ENCODE data around the gene HADHA. TPM values are rescaled to one million over a fixed set of nuclear protein-coding genes. Genes with fewer than 3 reads are reported as not detected.
"Not testable (repeated sequence)": the region's sequence is repeated elsewhere in the genome, so short reads cannot be mapped to it uniquely, and the experiment has no call there.

The HADHA gene
- total RNA-seq, 2 donors from 2014 or later: 80.4 to 108 TPM

DNA sequence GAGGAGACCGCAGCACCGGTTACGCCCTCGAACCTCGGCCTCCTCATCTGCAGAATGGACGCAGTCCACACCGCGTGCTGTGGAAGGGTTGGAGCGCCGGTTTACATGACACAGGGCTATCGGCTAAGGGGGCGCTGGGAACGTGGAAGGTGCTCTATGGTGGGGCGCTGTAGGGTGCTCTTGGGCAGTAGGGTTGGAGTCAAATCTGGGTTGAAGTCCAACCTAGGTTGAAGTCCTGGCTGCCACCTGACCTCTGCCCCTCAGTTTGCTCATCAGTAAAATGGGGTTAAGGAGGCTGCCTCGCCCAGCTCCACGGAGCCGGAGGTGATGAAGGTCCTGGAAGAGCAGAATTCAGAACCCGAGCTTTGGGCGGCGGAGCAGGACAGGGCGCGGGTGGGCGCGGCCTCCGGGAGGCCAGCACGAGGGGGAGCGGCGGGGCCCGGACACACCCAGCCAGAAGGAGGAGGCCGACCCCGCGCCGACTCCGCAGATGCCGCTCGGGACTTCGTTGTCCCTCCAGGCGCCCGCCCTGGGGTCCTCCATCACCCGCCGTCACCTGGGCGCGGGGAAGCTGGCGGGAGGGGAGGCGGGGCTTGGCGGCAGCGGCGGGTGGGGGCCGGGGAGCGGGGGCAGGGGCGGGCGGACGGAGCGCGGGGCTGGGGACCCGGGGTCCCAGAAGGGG, 72.1 kb downstream of the HADHA start:
- no peak overlapping the region for H3K27ac Mint-ChIP-seq
- no peak for ATAC-seq
- peak overlapping the region; percentile 75 for H3K4me3 Mint-ChIP-seq
- peaks cover 6% of the 10 kb centered on the region for H3K36me3 Mint-ChIP-seq
- DNase-seq (ENCODE audit: low spot score): no peak
- H3K27me3 Mint-ChIP-seq: peaks cover 32 to 33% of the 10 kb centered on the region in 2 donors
- no peaks in the 10 kb centered on the region for H3K9me3 Mint-ChIP-seq
- peaks cover 19 to 21% of the 10 kb centered on the region in 2 donors for H3K4me1 Mint-ChIP-seq (ENCODE audit: low read depth in 2 of 2)

DNA sequence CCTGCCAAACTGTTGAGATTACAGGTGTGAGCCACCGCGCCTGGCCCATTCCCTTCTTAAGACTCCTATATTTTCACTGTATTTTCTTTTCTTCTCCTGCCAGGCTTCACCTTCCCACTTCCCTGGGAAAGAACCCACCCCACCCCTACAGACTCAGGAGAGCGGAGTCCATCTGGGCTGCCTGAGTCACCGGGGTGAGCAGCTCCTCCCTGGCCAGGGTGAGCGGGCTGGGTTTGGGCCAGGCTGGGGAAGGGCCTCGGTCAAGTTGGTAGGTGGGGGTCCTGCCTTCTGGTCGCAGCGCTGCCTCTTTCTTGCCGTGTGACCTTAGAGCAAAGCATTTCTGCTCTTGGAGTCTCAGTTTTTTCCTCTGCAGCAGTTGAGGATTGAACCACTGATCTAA, 73.6 kb downstream of the HADHA start:
- peak; percentile 23 for DNase-seq (ENCODE audit: low spot score)
- no peak overlapping the region for H3K4me3 Mint-ChIP-seq
- no peaks in the 10 kb centered on the region for H3K9me3 Mint-ChIP-seq
- ATAC-seq: no peak
- no peak overlapping the region for H3K27ac Mint-ChIP-seq
- peaks cover 28 to 33% of the 10 kb centered on the region in 2 donors for H3K27me3 Mint-ChIP-seq
- peaks cover 19 to 21% of the 10 kb centered on the region in 2 donors for H3K4me1 Mint-ChIP-seq (ENCODE audit: low read depth in 2 of 2)
- H3K36me3 Mint-ChIP-seq: peaks cover 6% of the 10 kb centered on the region

DNA sequence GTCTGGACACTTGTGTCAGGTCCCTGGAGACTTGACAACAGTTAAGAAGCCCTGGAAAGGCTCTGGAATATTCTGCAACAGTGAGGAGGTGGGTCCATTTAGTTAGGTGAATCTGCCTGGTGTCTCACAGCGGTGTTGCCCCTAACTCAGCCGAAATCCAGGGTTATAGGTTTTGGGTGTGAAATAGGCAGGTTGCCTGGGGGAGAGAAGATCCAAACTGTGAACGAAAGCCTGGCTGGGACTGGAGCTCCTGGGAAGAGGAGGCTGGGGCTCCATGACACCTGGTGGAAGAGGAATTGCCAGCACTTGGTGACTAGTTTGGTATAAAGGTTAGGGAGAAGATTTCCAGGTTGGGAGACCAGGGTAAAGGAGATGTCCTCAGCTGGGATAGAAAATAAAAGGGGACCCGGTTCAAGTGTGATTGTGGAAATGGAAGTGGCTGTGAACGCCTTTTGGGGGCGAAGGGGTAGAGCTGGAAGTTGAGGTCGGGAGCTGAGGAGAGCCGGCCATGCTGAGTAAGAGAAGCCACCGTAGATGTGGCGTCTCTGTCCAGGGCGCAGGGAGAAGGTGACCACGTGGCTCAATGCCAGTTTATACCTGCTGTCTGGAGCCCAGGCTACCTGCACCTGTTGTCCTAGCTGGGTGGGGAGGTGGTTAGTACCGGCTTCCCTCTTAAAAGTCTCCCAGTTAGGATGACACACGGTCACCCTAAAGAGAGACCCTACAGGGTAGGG, 74.6 kb downstream of the HADHA start:
- Mint-ChIP-seq H3K36me3 (peaks cover 6% of the 10 kb centered on the region), H3K27ac (no peak overlapping the region), H3K9me3 (no peaks in the 10 kb centered on the region), H3K4me1 (ENCODE audit: low read depth in 2 of 2) (peaks cover 17 to 19% of the 10 kb centered on the region in 2 donors), H3K27me3 (peaks cover 23 to 31% of the 10 kb centered on the region in 2 donors), H3K4me3 (no peak overlapping the region)
- peak; percentile 40 for DNase-seq (ENCODE audit: low spot score)
- no peak for ATAC-seq

DNA sequence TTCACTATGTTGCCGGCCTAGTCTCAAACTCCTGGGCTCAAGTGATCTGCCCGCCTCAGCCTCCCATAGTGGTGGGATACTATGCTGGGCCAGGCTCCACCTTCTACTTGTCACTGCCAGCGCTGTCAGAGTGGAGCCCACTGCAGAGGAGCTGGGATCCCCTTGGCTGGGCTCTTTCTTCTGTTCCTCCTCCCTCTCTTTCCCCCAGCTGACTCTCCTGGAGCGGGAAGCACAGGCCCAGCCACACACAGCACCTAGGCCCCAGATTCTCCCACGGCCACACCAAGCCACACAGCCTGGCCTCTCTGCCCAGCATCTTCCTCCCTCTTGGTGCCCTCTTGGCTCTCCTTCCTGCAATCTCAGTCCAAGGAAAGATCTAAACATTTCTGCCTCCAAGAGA, 75.2 kb downstream of the HADHA start:
- Mint-ChIP-seq H3K4me3 (no peak overlapping the region), H3K27ac (no peak overlapping the region), H3K27me3 (peaks cover 17 to 24% of the 10 kb centered on the region in 2 donors), H3K9me3 (no peaks in the 10 kb centered on the region), H3K36me3 (peaks cover 6% of the 10 kb centered on the region), H3K4me1 (ENCODE audit: low read depth in 2 of 2) (peaks cover 11 to 13% of the 10 kb centered on the region in 2 donors)
- no peak for ATAC-seq
- DNase-seq (ENCODE audit: low spot score): no peak

DNA sequence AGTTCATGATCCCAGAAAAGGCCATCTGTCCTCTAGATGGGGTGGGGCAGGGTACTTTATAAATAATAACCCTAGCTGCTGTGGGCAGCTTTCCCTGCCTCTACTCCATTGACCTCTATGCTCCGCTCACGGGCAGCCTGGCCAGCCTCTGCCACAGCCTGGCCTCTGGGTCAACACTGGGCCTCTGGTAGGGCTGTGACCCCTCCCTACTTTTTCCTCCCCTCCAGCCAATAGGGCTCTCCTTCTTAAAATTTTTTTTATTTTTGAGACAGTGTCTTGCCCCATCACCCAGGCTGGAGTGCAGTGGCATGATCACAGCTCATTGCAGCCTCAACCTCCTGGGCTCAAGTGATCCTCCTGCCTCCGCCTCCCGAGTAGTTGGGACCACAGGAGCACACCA, 75.6 kb downstream of the HADHA start:
- peaks cover 16 to 22% of the 10 kb centered on the region in 2 donors for H3K27me3 Mint-ChIP-seq
- ATAC-seq: no peak
- peaks cover 6% of the 10 kb centered on the region for H3K36me3 Mint-ChIP-seq
- no peak overlapping the region for H3K27ac Mint-ChIP-seq
- no peak overlapping the region for H3K4me3 Mint-ChIP-seq
- DNase-seq (ENCODE audit: low spot score): peak; percentile 35
- H3K4me1 Mint-ChIP-seq (ENCODE audit: low read depth in 2 of 2): peaks cover 10 to 11% of the 10 kb centered on the region in 2 donors
- no peaks in the 10 kb centered on the region for H3K9me3 Mint-ChIP-seq

DNA sequence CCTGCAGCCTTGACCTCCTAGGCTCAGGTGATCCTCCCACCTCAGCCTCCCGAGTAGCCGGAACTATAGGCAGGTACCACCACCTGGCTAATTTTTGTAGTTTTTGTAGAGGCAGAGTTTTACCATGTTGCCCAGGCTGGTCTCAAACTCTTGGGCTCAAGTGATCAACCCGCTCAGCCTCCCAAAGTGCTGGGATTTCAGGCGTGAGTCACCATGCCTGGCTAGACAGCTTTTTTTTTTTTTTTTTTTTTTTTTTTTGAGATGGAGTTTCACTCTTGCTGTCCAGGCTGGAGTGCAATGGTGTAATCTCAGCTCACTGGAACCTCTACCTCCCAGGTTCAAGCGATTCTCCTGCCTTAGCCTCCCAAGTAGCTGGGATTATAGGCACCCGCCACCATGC, 77.9 kb downstream of the HADHA start:
- peaks cover 8 to 14% of the 10 kb centered on the region in 2 donors for H3K27me3 Mint-ChIP-seq
- not testable (repeated sequence) for DNase-seq (ENCODE audit: low spot score); H3K4me3 Mint-ChIP-seq; H3K9me3 Mint-ChIP-seq; ATAC-seq; H3K27ac Mint-ChIP-seq; H3K36me3 Mint-ChIP-seq; H3K4me1 Mint-ChIP-seq (ENCODE audit: low read depth in 2 of 2)

DNA sequence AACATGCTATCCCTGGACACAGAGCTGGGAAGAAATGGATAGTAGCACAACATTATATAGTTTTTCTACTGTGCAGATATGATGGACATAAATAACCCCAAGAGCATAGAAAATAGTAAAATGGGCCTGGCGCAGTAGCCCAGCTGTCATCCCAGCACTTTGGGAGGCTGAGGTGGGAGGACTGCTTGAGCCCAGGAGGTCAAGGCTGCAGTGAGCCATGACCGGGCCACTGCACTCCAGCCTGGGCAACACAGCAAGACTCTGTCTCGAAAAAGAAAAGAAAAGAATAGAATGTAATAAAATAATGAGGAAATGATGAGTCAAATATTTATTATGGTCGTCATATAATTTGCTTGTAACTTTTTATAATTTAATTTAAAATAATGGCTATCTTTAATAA, 79.0 kb downstream of the HADHA start:
- Mint-ChIP-seq H3K36me3 (no peaks in the 10 kb centered on the region), H3K27ac (no peak overlapping the region), H3K9me3 (no peaks in the 10 kb centered on the region), H3K4me1 (ENCODE audit: low read depth in 2 of 2) (no peaks in the 10 kb centered on the region), H3K27me3 (peaks cover 6 to 7% of the 10 kb centered on the region in 2 donors), H3K4me3 (no peak overlapping the region)
- ATAC-seq: no peak
- peak; percentile 37 for DNase-seq (ENCODE audit: low spot score)

DNA sequence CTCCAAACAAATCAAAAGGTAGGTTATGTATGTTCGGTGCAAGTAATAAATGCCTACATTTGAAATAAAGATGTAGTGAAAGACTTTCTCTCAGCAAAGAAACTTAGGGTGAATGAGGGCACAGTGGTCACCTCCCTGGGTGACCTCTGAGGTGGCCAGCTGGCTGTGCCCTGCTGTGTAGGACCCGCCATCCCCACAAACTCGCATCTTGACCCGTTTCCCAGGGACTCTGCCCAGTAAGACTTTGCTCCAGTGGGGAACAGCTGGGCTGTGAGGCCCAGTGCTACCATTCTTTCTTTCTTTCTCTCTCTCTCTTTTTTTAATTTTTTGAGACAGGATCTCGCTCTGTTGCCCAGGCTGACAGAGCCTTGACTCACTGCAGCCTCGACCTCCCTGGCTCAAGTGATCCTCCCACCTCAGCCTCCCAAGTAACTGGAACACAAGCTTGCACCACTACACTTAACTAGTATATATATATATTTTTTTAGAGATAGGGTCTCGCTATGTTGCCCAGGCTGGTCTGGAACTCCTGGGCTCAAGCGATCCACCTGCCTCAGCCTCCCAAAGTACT, 79.7 kb downstream of the HADHA start:
- peaks cover 4% of the 10 kb centered on the region in 2 donors for H3K27me3 Mint-ChIP-seq

DNA sequence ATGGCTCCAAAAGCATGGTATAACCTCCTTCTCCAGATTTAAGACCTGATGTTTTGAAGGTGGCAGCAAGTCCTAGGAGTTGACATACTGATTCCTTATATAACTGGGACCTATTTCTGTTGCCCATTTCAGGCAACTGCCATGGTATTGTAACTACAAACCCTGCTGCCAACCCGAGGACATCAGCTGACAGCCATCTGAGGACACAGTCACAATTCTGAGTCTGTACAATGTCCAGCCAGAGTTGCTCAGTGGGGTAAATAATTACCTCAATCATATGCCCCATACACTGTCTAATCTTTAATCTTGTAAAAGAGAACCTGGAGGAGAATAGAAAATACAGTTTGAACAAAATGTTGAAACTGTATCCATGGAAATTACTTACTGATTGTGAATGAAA, 80.2 kb downstream of the HADHA start:
- H3K27me3 Mint-ChIP-seq: peaks cover 0 to under 1% of the 10 kb centered on the region in 2 donors
- DNase-seq (ENCODE audit: low spot score): no peak
- H3K36me3 Mint-ChIP-seq: no peaks in the 10 kb centered on the region
- no peak overlapping the region for H3K27ac Mint-ChIP-seq
- H3K4me1 Mint-ChIP-seq (ENCODE audit: low read depth in 2 of 2): no peaks in the 10 kb centered on the region
- H3K4me3 Mint-ChIP-seq: no peak overlapping the region
- no peak for ATAC-seq
- H3K9me3 Mint-ChIP-seq: no peaks in the 10 kb centered on the region

More for the DNA sequence above, 79.7 kb downstream of the HADHA start:
- Mint-ChIP-seq H3K9me3 (no peaks in the 10 kb centered on the region), H3K4me1 (ENCODE audit: low read depth in 2 of 2) (no peaks in the 10 kb centered on the region), H3K36me3 (no peaks in the 10 kb centered on the region), H3K4me3 (no peak overlapping the region), H3K27ac (no peak overlapping the region)
- DNase-seq (ENCODE audit: low spot score) (peak; percentile 1), ATAC-seq (no peak)

DNA sequence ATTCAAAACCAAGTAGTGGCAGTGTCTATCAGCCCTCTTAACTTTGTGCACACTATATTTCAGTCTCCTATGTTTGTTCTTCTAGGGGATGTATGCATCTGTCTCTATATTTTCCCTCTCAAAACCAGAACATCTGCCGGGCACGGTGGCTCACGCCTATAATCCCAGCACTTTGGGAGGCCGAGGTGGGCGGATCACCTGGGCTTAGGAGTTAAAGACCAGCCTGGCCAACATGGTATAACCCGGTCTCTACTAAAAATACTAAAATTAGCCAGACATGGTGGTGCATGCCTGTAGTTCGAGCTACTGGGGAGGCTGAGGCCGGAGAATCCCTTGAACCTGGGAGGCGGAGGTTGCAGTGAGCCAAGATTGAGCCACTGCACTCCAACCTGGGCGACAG, 81.5 kb downstream of the HADHA start:
- no peak overlapping the region for H3K4me3 Mint-ChIP-seq
- H3K36me3 Mint-ChIP-seq: no peaks in the 10 kb centered on the region
- no peaks in the 10 kb centered on the region for H3K4me1 Mint-ChIP-seq (ENCODE audit: low read depth in 2 of 2)
- DNase-seq (ENCODE audit: low spot score) (no peak), ATAC-seq (no peak)
- no peaks in the 10 kb centered on the region for H3K27me3 Mint-ChIP-seq
- H3K27ac Mint-ChIP-seq: no peak overlapping the region
- no peaks in the 10 kb centered on the region for H3K9me3 Mint-ChIP-seq

DNA sequence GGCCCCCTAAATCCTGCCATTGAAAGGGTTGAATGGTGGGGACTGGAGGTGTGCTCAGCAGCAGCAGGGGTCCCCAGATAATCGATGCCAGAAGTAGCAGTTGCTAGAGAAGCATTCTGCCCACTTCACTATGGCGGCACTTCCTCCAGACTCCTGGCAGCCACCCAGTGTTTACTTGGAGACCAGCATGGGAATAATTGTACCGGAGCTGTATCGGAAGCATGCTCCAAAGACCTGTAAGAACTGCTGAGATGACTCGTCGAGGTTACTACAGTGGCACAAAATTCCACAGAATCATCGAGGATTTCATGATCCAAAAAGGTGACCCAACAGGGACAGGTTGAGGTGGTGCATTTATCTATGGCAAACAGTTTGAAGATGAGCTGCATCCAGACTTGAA, 82.5 kb downstream of the HADHA start:
- Mint-ChIP-seq H3K4me1 (ENCODE audit: low read depth in 2 of 2) (no peaks in the 10 kb centered on the region), H3K27ac (no peak overlapping the region), H3K4me3 (no peak overlapping the region), H3K36me3 (no peaks in the 10 kb centered on the region), H3K27me3 (no peaks in the 10 kb centered on the region), H3K9me3 (no peaks in the 10 kb centered on the region)
- ATAC-seq: no peak
- DNase-seq (ENCODE audit: low spot score): no peak

DNA sequence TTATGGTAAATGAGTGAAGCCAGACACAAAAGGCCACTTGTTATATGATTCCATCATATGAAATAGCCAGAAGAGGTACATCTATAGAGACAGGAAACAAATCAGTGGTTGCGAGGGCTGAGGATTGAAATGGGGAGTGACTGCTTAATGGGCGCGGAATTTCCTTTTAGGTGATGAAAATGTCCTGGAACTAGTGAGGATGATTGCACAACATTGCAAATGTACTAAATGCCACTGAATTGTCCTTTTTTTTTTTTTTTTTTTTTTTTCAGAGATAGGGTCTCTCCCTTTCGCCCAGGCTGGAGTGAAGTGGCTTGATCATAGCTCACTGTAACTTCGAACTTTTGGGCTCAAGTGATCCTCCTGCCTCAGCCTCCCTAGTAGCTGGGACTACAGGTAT, 86.9 kb downstream of the HADHA start:
- ATAC-seq (no peak), DNase-seq (ENCODE audit: low spot score) (no peak)
- H3K27me3 Mint-ChIP-seq: peaks cover 0 to 2% of the 10 kb centered on the region in 2 donors
- no peak overlapping the region for H3K4me3 Mint-ChIP-seq
- H3K4me1 Mint-ChIP-seq (ENCODE audit: low read depth in 2 of 2): no peaks in the 10 kb centered on the region
- H3K27ac Mint-ChIP-seq: no peak overlapping the region
- no peaks in the 10 kb centered on the region for H3K36me3 Mint-ChIP-seq
- H3K9me3 Mint-ChIP-seq: no peaks in the 10 kb centered on the region

DNA sequence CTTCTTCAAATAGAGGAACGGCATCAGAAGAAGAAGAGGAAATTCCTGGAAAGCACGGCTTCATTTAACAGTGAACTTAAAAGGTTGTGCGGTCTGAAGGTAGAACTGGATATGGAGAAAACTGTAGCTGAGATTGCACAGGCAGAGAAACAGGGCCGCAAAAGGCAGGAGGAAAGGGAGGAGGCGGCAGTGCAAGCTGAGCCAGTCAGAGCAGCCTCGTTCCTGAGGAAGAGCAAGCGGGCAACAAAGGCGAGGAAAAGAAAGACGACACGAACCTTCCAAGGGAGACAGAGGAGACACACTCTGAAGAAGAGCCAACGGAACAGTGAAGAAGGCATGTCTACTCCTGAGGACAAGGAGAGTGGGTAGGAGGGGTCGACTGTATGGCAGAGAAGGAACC, 94.2 kb downstream of the HADHA start:
- Mint-ChIP-seq H3K9me3 (no peaks in the 10 kb centered on the region), H3K27ac (no peak overlapping the region), H3K4me1 (ENCODE audit: low read depth in 2 of 2) (peaks cover under 1 to 2% of the 10 kb centered on the region in 2 donors), H3K36me3 (no peaks in the 10 kb centered on the region), H3K27me3 (peaks cover 15 to 16% of the 10 kb centered on the region in 2 donors), H3K4me3 (no peak overlapping the region)
- no peak for ATAC-seq
- no peak for DNase-seq (ENCODE audit: low spot score)

DNA sequence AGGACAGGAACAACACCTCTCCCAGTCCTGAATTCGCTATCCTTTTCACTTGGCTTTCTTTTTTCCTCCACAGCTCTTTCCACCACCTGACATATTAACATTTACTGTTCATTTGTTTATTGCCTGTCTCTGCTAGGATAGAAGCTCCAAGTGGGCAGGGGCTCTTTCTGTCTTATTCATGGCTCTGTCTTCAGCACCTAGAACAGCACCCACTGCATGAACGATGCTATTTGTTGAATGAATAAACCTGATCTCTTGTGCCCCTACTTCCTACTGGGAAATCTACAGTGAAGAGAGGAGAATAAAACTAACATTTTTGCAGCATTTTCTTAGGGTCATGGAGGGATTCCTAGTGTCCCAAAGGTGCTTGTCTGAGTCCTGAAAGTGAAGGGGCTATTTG, 95.9 kb downstream of the HADHA start:
- DNase-seq (ENCODE audit: low spot score) (no peak), ATAC-seq (no peak)
- peaks cover 14 to 16% of the 10 kb centered on the region in 2 donors for H3K27me3 Mint-ChIP-seq
- no peak overlapping the region for H3K4me3 Mint-ChIP-seq
- no peaks in the 10 kb centered on the region for H3K36me3 Mint-ChIP-seq
- H3K9me3 Mint-ChIP-seq: no peaks in the 10 kb centered on the region
- no peak overlapping the region for H3K27ac Mint-ChIP-seq
- peaks cover 3 to 5% of the 10 kb centered on the region in 2 donors for H3K4me1 Mint-ChIP-seq (ENCODE audit: low read depth in 2 of 2)
